Sigmoid colon (tissue), 7 donors: Measurements from ENCODE around the gene SRRM4. TPM values are rescaled to one million over a fixed set of nuclear protein-coding genes. Genes with fewer than 3 reads are reported as not detected.

Source experiments
- DNase-seq: peaks from one replicate; pipeline ENCODE4 v3.0.0-alpha.2; 2019
- H3K27ac ChIP-seq, 4 donors: fragments of 200-600 bp; sonication (generic); one replicate each; pipeline ENCODE4 v1.5.1; 2016 to 2019; ENCODE audit warnings: mild to moderate bottlenecking in 1 of 4
- H3K27me3 ChIP-seq, 3 donors: fragments of 200-600 bp; sonication (generic); one replicate each; pipeline ENCODE4 v1.5.1; 2019; ENCODE audit warnings: mild to moderate bottlenecking in 1 of 3
- H3K36me3 ChIP-seq, 4 donors: fragments of 200-600 bp; sonication (generic); one replicate each; pipeline ENCODE4 v1.5.1; 2016 to 2019
- H3K4me1 ChIP-seq, 4 donors: fragments of 200-600 bp; sonication (generic); one replicate each; pipeline ENCODE4 v1.5.1; 2017 to 2019
- H3K4me3 ChIP-seq, 4 donors: fragments of 200-600 bp; sonication (generic); one replicate each; pipeline ENCODE4 v1.5.1; 2017 to 2019; ENCODE audit warnings: mild to moderate bottlenecking in 2 of 4, moderate library complexity in 1 of 4
- H3K9me3 ChIP-seq, 4 donors: fragments of 200-600 bp in 3 of 4; sonication (generic) in 3 of 4; one replicate each; pipeline versions ENCODE4 v1.5.1 to v1.6.1; 2013 to 2019
- CTCF ChIP-seq, 4 experiments: fragments of 450-650 bp in 3 of 4; fragments of 200-600 bp in 1 of 4; IDR thresholded peaks; one replicate each; pipeline ENCODE4 v1.5.1; 2016 to 2019; ENCODE audit warnings: antibody characterized with exemption in 4 of 4, mild to moderate bottlenecking in 3 of 4, moderate library complexity in 2 of 4
- EP300 ChIP-seq, 4 donors: sonication (generic); formaldehyde crosslinking; IDR thresholded peaks; one replicate each; pipeline ENCODE4 v1.6.1; 2017; ENCODE audit warnings: antibody characterized with exemption in 4 of 4
- POLR2A ChIP-seq, 2 donors: fragments of 450-650 bp; IDR thresholded peaks; one replicate each; pipeline ENCODE4 v1.6.1; 2016; ENCODE audit warnings: antibody characterized with exemption in 2 of 2, mild to moderate bottlenecking in 2 of 2, moderate library complexity in 2 of 2
- POLR2AphosphoS5 ChIP-seq, 4 donors: sonication (generic); formaldehyde crosslinking; IDR thresholded peaks; one replicate each; pipeline ENCODE4 v1.6.1; 2017; ENCODE audit warnings: antibody characterized with exemption in 4 of 4
- WGBS, 2 donors: extraction: QIAGEN DNeasy Blood & Tissue Kit; methylation state at CpG; one replicate each; pipeline ENCODE4 v1.1.7; 2013; 5-methylcytosine and 5-hydroxymethylcytosine counted together
- intact Hi-C: fragments of 100-400 bp; cut with DNase I; formaldehyde crosslinking; loops from one replicate; pipeline ENCODE4 v1.15.1; 2023
- polyA plus RNA-seq, 3 donors: library from polyadenylated mRNA; stranded (reverse); fragments of 200-250 nt; gene quantifications; one replicate each; pipeline ENCODE4 v1.2.3, GENCODE V29; 2013
- total RNA-seq, 4 donors: library from RNA; depleted of rRNA; stranded (reverse); fragments of >200 nt; gene quantifications; one replicate each; pipeline ENCODE4 v1.1.0, GENCODE V29; 2016
- donor health status: healthy with polysubstance abuse.
- donor health status: Bipolar disorder and iron deficiency.
- donor health status: healthy.

Gene SRRM4
- total and polyA plus RNA-seq, 7 donors = under 0.01 to 0.14 (median 0.07) TPM; not detected in 4

GRCh38 chr12:119139448-119139847, 158.1 kb downstream of the SRRM4 start:
- 82 to 85% methylated on average over 2 of the region's 2 CpGs for whole genome bisulfite sequencing, 2 donors
- H3K27me3 ChIP-seq = no peaks in the 10 kb centered on the region
- no peak for DNase-seq
- no peaks in the 10 kb centered on the region for H3K4me1 ChIP-seq
- H3K36me3 ChIP-seq = no peaks in the 10 kb centered on the region
- no peak overlapping the region for H3K27ac ChIP-seq
- intact Hi-C loops = no loop called here
- no peaks in the 10 kb centered on the region for H3K9me3 ChIP-seq
- TF ChIP-seq POLR2AphosphoS5 (IDR thresholded peaks at IDR 0.05) (no peak), POLR2A (IDR thresholded peaks at IDR 0.05) (no peak), EP300 (IDR thresholded peaks at IDR 0.05) (no peak), CTCF (IDR thresholded peaks at IDR 0.05) (no peak)
- no peak overlapping the region for H3K4me3 ChIP-seq

GRCh38 chr12:119145367-119145766, 164.0 kb downstream of the SRRM4 start:
- no peaks in the 10 kb centered on the region for H3K27me3 ChIP-seq
- H3K9me3 ChIP-seq = no peaks in the 10 kb centered on the region
- no peaks in the 10 kb centered on the region for H3K4me1 ChIP-seq
- H3K4me3 ChIP-seq = no peak overlapping the region
- WGBS, 2 donors = 57 to 74% methylated on average over 13 of the region's 13 CpGs
- TF ChIP-seq POLR2AphosphoS5 (IDR thresholded peaks at IDR 0.05) (no peak), CTCF (IDR thresholded peaks at IDR 0.05) (no peak), POLR2A (IDR thresholded peaks at IDR 0.05) (no peak), EP300 (IDR thresholded peaks at IDR 0.05) (no peak)
- H3K36me3 ChIP-seq = no peaks in the 10 kb centered on the region
- H3K27ac ChIP-seq = no peak overlapping the region
- DNase-seq = no peak
- intact Hi-C loops = no loop called here

- H3K27me3 ChIP-seq = no peaks in the 10 kb centered on the region
- TF ChIP-seq POLR2A (IDR thresholded peaks at IDR 0.05) (no peak), EP300 (IDR thresholded peaks at IDR 0.05) (no peak), CTCF (IDR thresholded peaks at IDR 0.05) (no peak), POLR2AphosphoS5 (IDR thresholded peaks at IDR 0.05) (no peak)
- DNase-seq = no peak
- H3K36me3 ChIP-seq = no peaks in the 10 kb centered on the region
- intact Hi-C loops = no loop called here
- peaks cover 0 to 10% (median 5%) of the 10 kb centered on the region in 4 donors for H3K9me3 ChIP-seq
- H3K4me1 ChIP-seq = no peaks in the 10 kb centered on the region
- WGBS, 2 donors = 72 to 80% methylated on average over 2 of the region's 2 CpGs
- H3K27ac ChIP-seq = no peak overlapping the region
- H3K4me3 ChIP-seq = no peak overlapping the region
Observed at GRCh38 chr12:119147847-119148448, 166.6 kb downstream of the SRRM4 start.

GRCh38 chr12:119149270-119149669, 167.9 kb downstream of the SRRM4 start:
- peaks cover 0 to 10% (median 5%) of the 10 kb centered on the region in 4 donors for H3K9me3 ChIP-seq
- 80 to 91% methylated on average over 7 of the region's 7 CpGs for WGBS, 2 donors
- no peak for DNase-seq
- no peaks in the 10 kb centered on the region for H3K4me1 ChIP-seq
- H3K27ac ChIP-seq = no peak overlapping the region
- no peak for TF ChIP-seq EP300 (IDR thresholded peaks at IDR 0.05)
- TF ChIP-seq CTCF (IDR thresholded peaks at IDR 0.05) = no peak
- no peak for TF ChIP-seq POLR2AphosphoS5 (IDR thresholded peaks at IDR 0.05)
- no peak overlapping the region for H3K4me3 ChIP-seq
- no peaks in the 10 kb centered on the region for H3K36me3 ChIP-seq
- intact Hi-C loops = no loop called here
- no peaks in the 10 kb centered on the region for H3K27me3 ChIP-seq
